HCT116 (cell line): ENCODE results near the gene SDK1. TPM values are rescaled to one million over a fixed set of nuclear protein-coding genes. Genes with fewer than 3 reads are reported as not detected.

Experiments used
- ATAC-seq: fragments of 200-7000 bp; cut with Tn5 transposase; 2 replicates; pipeline ENCODE4 v1.9.1; 2020; ENCODE audit warnings: mild to moderate bottlenecking, moderate library complexity
- BruUV-seq: library from RNA; stranded (reverse); fragments of 400-500 nt; replicated peaks from 2 replicates; lab custom pipeline; 2021; lab: Mats Ljungman, UMichigan
- CTCF ChIA-PET: fragments of 300-600 bp; sonication (Branson Sonifier 250); formaldehyde crosslinking; loops from one replicate; lab custom pipeline; 2021; ENCODE audit warnings: antibody characterized with exemption; lab: Charles Lee
- POLR2A ChIA-PET: fragments of 300-600, 350-600 bp; sonication (Branson Sonifier 250); formaldehyde crosslinking; loops from one replicate; lab custom pipeline; 2021; ENCODE audit warnings: antibody characterized with exemption; lab: Charles Lee
- RAD21 ChIA-PET, 2 experiments: fragments of 300-600 bp; sonication (Branson Sonifier 250); formaldehyde crosslinking; loops; one replicate each; lab custom pipeline; 2023; ENCODE audit warnings: low total read pairs in 2 of 2; ENCODE audit not compliant: uncharacterized antibody in 2 of 2, unreplicated experiment in 2 of 2, low non-redundant PET in 1 of 2; lab: Charles Lee
- DNase-seq: peaks from one replicate; pipeline ENCODE4 v3.0.0-alpha.2; 2010; ENCODE audit warnings: low read depth, low spot score
- H2AFZ ChIP-seq: fragments of 200-600 bp; shearing (Covaris generic), sonication (generic); 2 replicates; pipeline ENCODE4 v1.6.1; 2017; ENCODE audit warnings: low read depth, mixed run types, mixed read lengths, antibody characterized with exemption, low read length; ENCODE audit not compliant: poor library complexity, severe bottlenecking
- H3K27ac ChIP-seq: 2 replicates; pipeline ENCODE4 v1.5.1; 2012; ENCODE audit warnings: low read depth, low read length
- H3K27me3 ChIP-seq: fragments of 200-600 bp; sonication (generic); 2 replicates; pipeline ENCODE4 v1.6.1; 2016; ENCODE audit warnings: mixed run types, low read length, mixed read lengths; ENCODE audit not compliant: insufficient read depth
- H3K36me3 ChIP-seq, 2 experiments: fragments of 200-500 bp in 1 of 2; fragments of 200-600 bp in 1 of 2; sonication (Bioruptor generic) in 1 of 2; sonication (generic) in 1 of 2; 2 replicates each; pipeline versions ENCODE4 v1.5.1 to v1.6.1; 2014 to 2016; ENCODE audit warnings: low read length in 2 of 2, inconsistent platforms in 1 of 2, mixed read lengths in 1 of 2, mixed run types in 1 of 2; ENCODE audit not compliant: insufficient read depth in 2 of 2, control insufficient read depth in 1 of 2
- H3K4me1 ChIP-seq, 2 experiments: fragments of 200-600 bp in 1 of 2; sonication (generic) in 1 of 2; 2 replicates each; pipeline versions ENCODE4 v1.5.1 to v1.6.1; 2012 to 2017; ENCODE audit warnings: low read length in 2 of 2, inconsistent platforms in 1 of 2, mild to moderate bottlenecking in 1 of 2, mixed read lengths in 1 of 2, mixed run types in 1 of 2, moderate library complexity in 1 of 2; ENCODE audit not compliant: insufficient read depth in 2 of 2, control insufficient read depth in 1 of 2
- H3K4me2 ChIP-seq: fragments of 200-600 bp; sonication (generic); 2 replicates; pipeline ENCODE4 v1.6.1; 2017; ENCODE audit warnings: mixed run types, low read length, mixed read lengths
- H3K4me3 ChIP-seq, 2 experiments: fragments of 200-600 bp in 1 of 2; sonication (generic) in 1 of 2; replicated peaks in 1 of 2; 2 replicates each; pipeline ENCODE4 v1.5.1; 2011 to 2016; ENCODE audit warnings: low read length in 2 of 2, control low read depth in 1 of 2, low read depth in 1 of 2, mild to moderate bottlenecking in 1 of 2, mixed read lengths in 1 of 2, mixed run types in 1 of 2
- H3K79me2 ChIP-seq: fragments of 200-600 bp; sonication (generic); 2 replicates; pipeline ENCODE4 v1.6.1; 2017; ENCODE audit warnings: mild to moderate bottlenecking, mixed run types, low read length, moderate library complexity, mixed read lengths; ENCODE audit not compliant: insufficient read depth
- H3K9ac ChIP-seq: fragments of 200-600 bp; sonication (generic); 2 replicates; pipeline ENCODE4 v1.6.1; 2016; ENCODE audit warnings: low read length, mixed read lengths
- H3K9me2 ChIP-seq: fragments of 200-600 bp; sonication (generic), shearing (Covaris generic); 2 replicates; pipeline ENCODE4 v1.6.1; 2017; ENCODE audit warnings: mixed run types, mild to moderate bottlenecking, moderate library complexity; ENCODE audit not compliant: insufficient read depth
- H3K9me3 ChIP-seq, 2 experiments: fragments of 200-500 bp in 1 of 2; fragments of 200-600 bp in 1 of 2; sonication (Bioruptor generic) in 1 of 2; sonication (generic) in 1 of 2; 2 replicates each; pipeline ENCODE4 v1.6.1; 2014 to 2017; ENCODE audit warnings: low read length in 2 of 2, mixed read lengths in 2 of 2, inconsistent platforms in 1 of 2, low read depth in 1 of 2, mild to moderate bottlenecking in 1 of 2, mixed run types in 1 of 2, moderate library complexity in 1 of 2; ENCODE audit not compliant: control insufficient read depth in 1 of 2, insufficient read depth in 1 of 2
- H4K20me1 ChIP-seq: fragments of 200-600 bp; sonication (generic), shearing (Covaris generic); 2 replicates; pipeline ENCODE4 v1.6.1; 2017; ENCODE audit warnings: mixed run types, mild to moderate bottlenecking, moderate library complexity; ENCODE audit not compliant: insufficient read depth
- CEBPB ChIP-seq: IDR thresholded peaks from 2 replicates; pipeline ENCODE4 v1.6.1; 2012; ENCODE audit warnings: low read depth
- EGR1 ChIP-seq: IDR thresholded peaks from 2 replicates; pipeline ENCODE4 v1.6.1; 2012; ENCODE audit warnings: low read depth
- ELF1 ChIP-seq: IDR thresholded peaks from 2 replicates; pipeline ENCODE4 v1.6.1; 2012; ENCODE audit warnings: low read depth, borderline replicate concordance
- FOSL1 ChIP-seq: IDR thresholded peaks from 2 replicates; pipeline ENCODE4 v1.6.1; 2012; ENCODE audit warnings: low read depth
- JUND ChIP-seq: IDR thresholded peaks from 2 replicates; pipeline ENCODE4 v1.6.1; 2012
- POLR2A ChIP-seq: IDR thresholded peaks from 2 replicates; pipeline ENCODE4 v1.7.0; 2011; ENCODE audit warnings: borderline replicate concordance; ENCODE audit not compliant: insufficient read depth, insufficient read length; ENCODE audit errors: extremely low read depth
- RAD21 ChIP-seq: IDR thresholded peaks from 2 replicates; pipeline ENCODE4 v1.6.1; 2012; ENCODE audit warnings: low read depth, mild to moderate bottlenecking
- SIN3A ChIP-seq: IDR thresholded peaks from 2 replicates; pipeline ENCODE4 v1.6.1; 2012; ENCODE audit warnings: low read depth
- SP1 ChIP-seq: IDR thresholded peaks from 2 replicates; pipeline ENCODE4 v1.6.1; 2012; ENCODE audit warnings: low read depth
- TCF7L2 ChIP-seq: IDR thresholded peaks from 2 replicates; pipeline ENCODE4 v1.7.0; 2011; ENCODE audit warnings: borderline replicate concordance, inconsistent platforms; ENCODE audit not compliant: insufficient read depth, insufficient read length; ENCODE audit errors: extremely low read depth
- YY1 ChIP-seq: IDR thresholded peaks from 2 replicates; pipeline ENCODE4 v1.6.1; 2011; ENCODE audit warnings: low read length, low read depth, moderate library complexity, mild to moderate bottlenecking; ENCODE audit not compliant: insufficient replicate concordance; ENCODE audit errors: extremely low read depth
- intact Hi-C: fragments of 100-400 bp; cut with micrococcal nuclease; formaldehyde crosslinking; loops from 2 replicates; pipeline ENCODE4 v1.10.0; 2022
- total RNA-seq: library from RNA; stranded (reverse); gene quantifications from one replicate; pipeline ENCODE4 v1.2.1, GENCODE V29; 2021; ENCODE audit not compliant: unreplicated experiment
- TF ChIP-seq, protein P1 (sequence below), 3 experiments: fragments of 200-600 bp in 1 of 3; sonication (generic) in 1 of 3; IDR thresholded peaks in 2 of 3; conservative IDR thresholded peaks in 1 of 3; 2 replicates each; pipeline ENCODE4 v1.5.1; 2012 to 2017; ENCODE audit warnings: low read depth in 2 of 3, low read length in 2 of 3, antibody characterized with exemption in 1 of 3, borderline replicate concordance in 1 of 3, control low read depth in 1 of 3, mild to moderate bottlenecking in 1 of 3, mixed read lengths in 1 of 3, mixed run types in 1 of 3, moderate library complexity in 1 of 3; ENCODE audit not compliant: insufficient read depth in 1 of 3

The SDK1 gene
- total RNA-seq, 1 experiment from 2014 or later, result 0.05 TPM

DNA sequence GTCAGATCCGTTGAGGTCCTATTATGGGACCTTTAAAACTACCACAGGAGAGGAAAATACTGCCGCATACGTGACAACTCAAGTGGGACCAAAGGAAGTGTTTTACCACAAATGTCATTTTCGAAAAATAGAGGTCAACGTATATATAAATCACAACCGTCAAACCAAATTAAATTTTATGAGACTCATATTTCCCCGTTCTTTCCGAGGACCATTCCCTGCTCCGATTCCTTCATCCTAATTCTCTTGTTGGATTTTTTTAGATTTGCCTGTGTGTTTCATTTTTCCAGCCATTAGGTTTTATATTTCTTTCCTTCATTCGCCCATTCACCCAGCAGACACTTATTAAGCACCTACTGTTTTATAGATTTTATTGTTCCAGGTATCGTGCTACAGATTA is 797.1 kb downstream of the SDK1 start:
- intact Hi-C loops, result no loop called here
- Histone ChIP-seq H3K79me2 (no peaks in the 10 kb centered on the region), H3K4me2 (no peak overlapping the region), H3K9me3 (no peaks in the 10 kb centered on the region), H3K4me1 (peaks cover 0 to 2% of the 10 kb centered on the region in 2 experiments; a peak in 2 of 4 replicates), H2AFZ (no peak overlapping the region), H4K20me1 (no peaks in the 10 kb centered on the region), H3K4me3 (no peak overlapping the region), H3K27ac (no peak overlapping the region), H3K36me3 (no peaks in the 10 kb centered on the region), H3K9me2 (no peaks in the 10 kb centered on the region), H3K27me3 (no peaks in the 10 kb centered on the region), H3K9ac (no peak overlapping the region)
- DNase-seq (no peak), ATAC-seq (no peak)
- TF ChIP-seq FOSL1 (no peak), RAD21 (no peak), JUND (no peak), SP1 (no peak), CEBPB (no peak), POLR2A (no peak), SIN3A (no peak), ELF1 (no peak), EGR1 (no peak), TCF7L2 (no peak), YY1 (no peak)
- TF ChIP-seq, protein P1, sequence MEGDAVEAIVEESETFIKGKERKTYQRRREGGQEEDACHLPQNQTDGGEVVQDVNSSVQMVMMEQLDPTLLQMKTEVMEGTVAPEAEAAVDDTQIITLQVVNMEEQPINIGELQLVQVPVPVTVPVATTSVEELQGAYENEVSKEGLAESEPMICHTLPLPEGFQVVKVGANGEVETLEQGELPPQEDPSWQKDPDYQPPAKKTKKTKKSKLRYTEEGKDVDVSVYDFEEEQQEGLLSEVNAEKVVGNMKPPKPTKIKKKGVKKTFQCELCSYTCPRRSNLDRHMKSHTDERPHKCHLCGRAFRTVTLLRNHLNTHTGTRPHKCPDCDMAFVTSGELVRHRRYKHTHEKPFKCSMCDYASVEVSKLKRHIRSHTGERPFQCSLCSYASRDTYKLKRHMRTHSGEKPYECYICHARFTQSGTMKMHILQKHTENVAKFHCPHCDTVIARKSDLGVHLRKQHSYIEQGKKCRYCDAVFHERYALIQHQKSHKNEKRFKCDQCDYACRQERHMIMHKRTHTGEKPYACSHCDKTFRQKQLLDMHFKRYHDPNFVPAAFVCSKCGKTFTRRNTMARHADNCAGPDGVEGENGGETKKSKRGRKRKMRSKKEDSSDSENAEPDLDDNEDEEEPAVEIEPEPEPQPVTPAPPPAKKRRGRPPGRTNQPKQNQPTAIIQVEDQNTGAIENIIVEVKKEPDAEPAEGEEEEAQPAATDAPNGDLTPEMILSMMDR (IDR thresholded peaks at IDR 0.05 in 2 of 3, conservative IDR thresholded peaks at IDR 0.05 in 1 of 3; ENCODE audit: borderline replicate concordance in 1 of 3, insufficient read depth in 1 of 3, low read depth in 2 of 3, low read length in 2 of 3), result no peak
- CTCF ChIA-PET, result no interaction called here
- RAD21 ChIA-PET, result no interaction called here
- POLR2A ChIA-PET, result no interaction called here
- BruUV-seq, result no TSS peak
